NCI-H82 treated with DMSO at 0.1 percent for 48 hours (cell line): ENCODE data around the gene CHRNA9.
"Not testable (repeated sequence)": the region's sequence is repeated elsewhere in the genome, so short reads cannot be mapped to it uniquely, and the experiment has no call there.

ENCODE experiments used
- DNase-seq: peaks from one replicate; lab custom pipeline; 2025; ENCODE audit not compliant: unreplicated experiment; lab: John Stamatoyannopoulos, UW

Gene CHRNA9

DNA sequence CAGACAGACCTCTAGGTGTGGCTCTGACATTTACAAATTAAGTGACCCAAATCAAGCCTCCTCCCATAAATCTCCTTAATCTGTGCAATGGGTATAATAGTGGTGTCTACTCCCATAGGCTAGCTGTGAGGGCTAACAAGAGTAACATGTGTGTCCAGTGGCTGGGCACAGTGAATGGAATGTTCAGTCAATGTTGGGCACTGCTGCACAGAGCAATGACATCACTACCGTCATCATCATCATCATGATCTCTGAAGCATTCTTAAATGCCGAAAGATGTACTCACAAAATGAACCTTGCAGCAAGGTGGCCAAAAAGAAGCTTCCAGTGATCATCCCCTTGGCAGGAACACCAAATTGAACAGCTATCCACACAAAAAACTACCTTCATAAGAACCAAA is 43.5 kb downstream of the CHRNA9 start:
- no peak for DNase-seq

DNA sequence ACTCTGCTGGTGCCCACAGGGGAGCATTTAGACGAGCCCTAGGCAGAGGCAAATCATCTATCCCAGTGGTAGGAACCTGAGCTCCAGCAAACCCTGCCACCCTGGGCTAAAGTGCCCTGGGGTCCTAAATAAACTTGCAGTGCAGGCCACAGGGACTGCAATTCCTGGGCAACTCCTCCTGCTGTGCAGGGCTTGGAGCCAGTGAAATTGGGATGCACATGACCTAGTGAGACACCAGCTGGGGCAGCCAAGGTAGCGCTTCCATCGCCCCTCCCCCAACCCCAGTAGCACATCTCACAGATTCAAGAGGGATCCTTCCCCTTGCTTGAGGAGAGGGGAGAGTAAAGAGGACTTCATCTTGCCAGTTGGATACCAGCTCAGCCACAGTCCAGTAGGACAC is 44.1 kb downstream of the CHRNA9 start:
- DNase-seq = no peak

DNA sequence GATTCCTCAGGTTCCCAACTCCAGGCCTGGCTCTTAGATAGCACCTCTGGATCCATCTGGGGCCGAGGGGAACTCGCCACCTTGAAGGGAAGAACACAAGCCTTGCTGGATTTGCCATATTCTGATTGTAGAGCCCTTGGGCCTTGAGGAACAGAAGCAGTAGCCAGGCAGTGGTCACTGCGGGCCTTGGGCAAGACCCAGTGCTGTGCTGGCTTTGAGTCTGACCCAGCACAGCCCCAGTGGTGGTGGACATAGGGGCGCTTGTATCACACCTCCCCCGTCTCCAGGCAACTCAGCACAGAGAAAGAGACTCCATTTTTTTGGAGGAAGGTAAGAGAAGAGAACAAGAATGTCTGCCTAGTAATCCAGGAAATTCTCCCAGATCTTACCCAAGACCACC is 45.5 kb downstream of the CHRNA9 start:
- no peak for DNase-seq

DNA sequence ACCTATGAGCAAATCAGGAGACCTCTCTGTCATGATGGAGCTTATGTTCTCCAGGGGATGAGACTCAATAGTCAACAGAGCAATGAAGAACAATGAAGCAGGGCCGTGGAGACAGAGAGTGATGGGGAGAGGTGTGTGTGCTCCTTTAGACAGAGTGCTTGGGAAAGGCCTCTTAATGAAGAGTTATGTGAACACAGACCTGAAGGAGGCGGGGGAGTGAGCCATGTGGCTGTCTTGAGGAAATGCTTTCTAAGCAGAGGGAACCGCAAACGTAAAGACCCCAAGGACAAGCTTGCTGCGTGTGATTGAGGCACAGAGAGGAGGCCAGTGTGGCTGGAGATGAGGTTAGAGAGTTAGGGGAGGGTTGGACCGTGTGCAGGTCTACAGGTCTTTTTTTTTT is 53.1 kb downstream of the CHRNA9 start:
- no peak for DNase-seq

DNA sequence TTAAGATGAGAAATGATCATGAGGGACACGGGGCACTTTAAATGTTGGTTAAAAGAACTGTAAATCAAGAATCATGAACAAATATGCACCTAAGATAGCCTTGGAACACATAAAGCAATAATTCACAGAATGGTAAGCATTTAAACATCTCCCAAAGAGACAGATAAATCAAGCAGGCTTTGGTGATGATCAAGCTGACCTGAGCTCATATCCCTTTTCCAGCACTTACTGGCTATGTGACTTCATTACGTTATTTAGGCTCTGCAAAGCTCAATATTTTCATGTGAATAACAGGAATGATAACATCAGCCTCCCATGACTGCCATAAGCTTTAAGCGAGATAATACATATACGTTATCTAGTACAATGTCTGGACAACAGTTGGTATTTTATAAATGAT is 54.9 kb downstream of the CHRNA9 start:
- DNase-seq = no peak

DNA sequence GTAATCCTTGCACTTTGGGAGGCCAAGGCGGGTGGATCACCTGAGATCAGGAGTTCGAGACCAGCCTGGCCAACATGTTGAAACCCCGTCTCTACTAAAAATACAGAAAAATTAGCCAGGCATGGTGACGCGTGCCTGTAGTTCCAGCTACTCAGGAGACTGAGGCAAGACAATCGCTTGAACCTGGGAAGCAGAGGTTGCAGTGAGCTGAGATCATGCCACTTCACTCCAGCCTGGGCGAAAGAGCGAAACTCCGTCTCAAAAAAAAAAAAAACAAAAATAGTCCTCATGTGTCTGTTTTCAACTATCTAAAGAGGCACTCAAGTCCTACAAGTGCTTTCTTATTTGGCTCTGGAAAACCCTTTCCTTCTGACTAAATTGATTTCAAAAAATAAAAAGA is 57.1 kb downstream of the CHRNA9 start:
- not testable (repeated sequence) for DNase-seq

DNA sequence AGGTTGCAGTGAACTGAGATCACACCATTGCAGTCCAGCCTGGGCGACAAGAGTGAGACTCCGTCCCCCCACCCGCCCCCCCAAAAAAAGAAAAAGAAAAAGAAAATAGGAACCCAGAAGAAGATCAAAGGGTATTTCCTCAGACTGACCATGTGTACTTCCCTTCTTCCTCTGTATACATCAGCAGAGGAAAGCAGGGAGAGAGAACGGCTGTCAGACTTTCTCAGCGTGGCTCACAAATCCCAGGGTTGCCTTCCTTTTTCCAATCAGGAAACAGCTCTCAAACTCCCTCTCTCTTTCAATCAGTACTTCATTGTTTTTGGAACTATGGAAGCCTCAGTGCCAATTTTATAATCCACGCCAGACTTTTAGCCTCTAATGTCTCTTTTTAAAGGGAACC is 59.1 kb downstream of the CHRNA9 start:
- DNase-seq = no peak

DNA sequence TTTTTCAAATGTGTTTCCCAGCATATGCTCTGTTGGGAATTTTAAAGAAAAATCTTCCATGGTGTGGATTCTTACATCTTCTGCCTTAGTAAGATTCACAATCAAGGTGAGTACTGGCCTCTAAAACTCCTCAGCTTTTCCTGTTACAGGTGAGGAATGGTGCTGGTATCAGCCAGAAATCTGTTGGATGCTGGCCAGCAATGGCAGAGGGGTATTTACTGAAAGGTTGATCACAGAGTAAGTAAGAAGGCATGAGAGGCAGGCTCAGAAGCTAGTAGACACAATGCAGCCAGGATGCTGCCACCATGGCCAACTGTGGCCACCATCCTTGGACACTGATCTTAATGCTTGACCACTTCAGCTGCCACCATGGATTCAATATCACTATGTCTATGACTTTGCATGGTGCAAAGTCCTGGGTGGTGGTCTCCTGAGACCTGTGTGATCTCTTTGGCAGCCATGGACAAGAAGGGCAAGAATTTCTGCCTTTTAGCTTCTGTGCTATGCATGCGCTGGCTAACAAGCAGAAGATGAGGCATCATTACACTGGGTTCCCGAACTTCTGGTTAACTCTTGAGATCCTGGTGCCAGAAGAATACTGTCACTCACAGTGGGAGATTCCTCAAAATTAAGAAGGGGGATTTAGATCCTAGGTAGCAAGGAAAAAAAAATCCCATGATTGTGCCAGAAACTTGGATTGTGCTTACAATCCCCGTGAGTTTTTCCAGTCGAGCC is 60.2 kb downstream of the CHRNA9 start:
- DNase-seq = no peak

DNA sequence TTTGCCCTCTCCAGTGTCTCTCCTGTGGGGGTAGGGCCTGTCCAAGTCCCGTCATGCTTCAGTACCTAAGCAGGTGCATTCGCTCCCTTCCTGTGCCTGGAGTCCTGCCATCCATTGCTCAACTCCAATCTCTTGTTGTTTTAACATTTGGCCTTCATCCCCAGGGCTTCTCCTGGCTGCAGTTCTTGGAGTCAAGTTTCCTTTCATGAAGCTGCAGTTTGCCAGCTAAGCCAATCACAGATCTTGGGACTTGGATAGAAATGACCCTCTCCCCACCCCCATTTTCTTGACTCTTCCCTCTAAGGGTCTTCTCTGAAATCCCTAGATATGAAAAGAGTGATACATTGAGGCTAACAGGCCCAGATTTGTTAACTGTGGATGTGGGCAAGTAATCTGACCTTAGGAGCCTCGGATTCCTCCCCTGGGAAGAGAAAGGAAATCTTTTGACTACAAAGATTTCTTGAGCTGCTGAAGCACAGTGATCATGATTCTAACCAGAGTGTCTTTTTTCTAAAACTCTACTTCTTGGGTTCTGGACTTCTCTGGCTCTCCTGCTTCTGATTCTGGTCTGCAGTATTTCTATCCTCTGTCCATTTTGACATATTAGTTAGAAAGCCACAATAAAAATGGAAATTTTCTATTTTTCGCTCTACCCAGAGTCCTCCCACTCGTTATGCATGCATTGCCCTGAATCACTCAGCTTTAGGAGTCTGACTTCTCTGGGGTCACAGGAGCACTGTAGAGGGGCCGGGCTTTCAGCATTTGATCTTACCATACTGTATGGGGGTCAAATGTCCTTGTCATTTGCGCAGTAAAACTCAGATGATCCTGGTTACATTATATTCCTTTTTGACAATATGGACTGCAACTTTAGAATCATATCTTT is 61.0 kb downstream of the CHRNA9 start:
- DNase-seq = no peak

DNA sequence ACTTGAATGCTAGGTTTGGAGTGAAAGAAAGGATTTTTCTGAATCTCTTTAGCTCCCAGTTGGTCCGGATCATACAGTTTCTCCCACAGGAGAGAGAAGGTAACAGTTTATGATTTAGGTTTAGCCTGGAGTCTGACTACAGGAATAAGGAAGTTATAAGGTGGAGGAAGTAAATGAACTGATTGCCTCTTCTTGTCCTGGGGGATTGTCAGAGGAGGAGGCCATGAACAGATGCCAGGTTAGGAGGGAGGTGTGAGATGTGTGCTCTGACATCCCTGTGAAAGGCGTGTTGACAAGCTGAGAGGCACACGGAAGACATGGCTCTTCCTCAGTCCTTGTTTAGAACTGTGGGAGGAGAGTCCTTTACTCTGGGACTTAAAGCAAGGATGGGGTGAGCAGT is 64.4 kb downstream of the CHRNA9 start:
- DNase-seq = no peak

DNA sequence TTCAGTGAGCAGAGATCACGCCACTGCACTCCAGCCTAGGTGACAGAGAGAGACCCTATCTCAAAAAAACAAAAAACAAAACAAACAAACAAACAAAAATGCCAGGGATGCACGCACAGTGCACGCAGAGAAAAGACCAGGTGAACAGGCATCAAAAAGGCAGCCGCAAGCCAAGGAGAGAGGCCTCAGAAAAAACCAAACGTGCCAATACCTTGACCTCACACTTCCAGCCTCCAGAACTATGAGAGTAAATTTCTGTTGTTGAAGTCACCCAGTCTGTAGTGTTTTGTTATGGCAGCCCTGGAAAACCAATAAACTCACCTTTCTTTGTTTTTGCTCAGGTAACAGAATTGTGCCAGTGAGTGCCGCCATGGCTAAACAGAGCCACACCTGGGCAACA is 66.0 kb downstream of the CHRNA9 start:
- DNase-seq = no peak

DNA sequence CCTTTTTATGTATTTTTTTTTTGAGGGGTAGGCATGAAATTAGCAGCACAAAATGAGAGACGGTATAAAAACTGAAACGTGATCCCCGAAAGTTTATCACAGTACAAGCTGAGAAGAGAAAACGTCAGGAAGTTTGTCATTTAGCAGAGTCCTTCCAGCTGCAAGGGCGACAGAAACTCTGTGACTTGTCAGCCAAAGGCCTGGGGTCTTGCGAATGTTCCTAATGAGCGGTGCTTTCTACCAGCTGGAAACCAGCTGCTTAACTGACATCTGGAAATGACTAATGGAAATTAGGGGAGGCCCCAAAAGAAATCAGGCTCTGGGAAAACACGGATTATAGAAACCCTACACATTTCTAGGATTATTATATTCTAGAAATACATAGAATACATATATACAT is 66.5 kb downstream of the CHRNA9 start:
- no peak for DNase-seq

DNA sequence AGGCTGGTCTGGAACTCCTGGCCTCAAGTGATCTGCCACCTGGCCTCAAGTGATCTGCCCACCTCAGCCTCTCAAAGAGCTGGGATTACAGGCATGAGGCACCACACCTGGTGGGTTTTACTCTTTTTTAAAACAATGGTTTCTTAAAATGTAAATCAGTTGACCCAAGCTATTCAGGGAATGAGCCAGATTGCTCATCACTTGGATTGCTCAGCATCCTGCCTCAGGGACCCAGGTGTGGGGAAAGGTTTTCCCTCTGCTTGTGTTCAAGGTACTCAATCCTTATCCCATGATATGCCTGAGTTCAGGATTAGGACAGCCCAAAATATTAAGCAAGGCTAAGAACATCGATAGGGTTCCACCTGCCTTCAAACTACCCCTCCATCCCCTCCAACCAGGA is 67.4 kb downstream of the CHRNA9 start:
- DNase-seq = no peak

DNA sequence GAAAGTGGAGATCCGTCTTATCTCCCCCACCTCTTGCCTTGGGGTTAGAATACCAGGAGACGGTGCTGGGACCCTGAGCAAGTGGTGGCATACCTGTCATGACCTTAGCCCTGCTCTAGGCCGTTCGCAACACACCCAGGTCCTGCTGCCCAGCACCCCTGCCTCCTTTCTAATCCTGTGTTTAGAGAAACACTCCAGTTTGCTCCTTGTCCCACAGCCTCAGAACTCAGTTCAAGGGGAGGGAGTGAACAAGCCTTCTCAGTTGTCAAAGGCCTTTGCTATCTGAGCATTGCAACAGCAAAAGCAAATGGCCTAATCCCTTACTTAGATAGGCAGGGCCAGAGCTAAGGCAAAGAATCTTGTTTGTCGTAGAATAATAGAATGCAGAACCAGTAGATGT is 67.9 kb downstream of the CHRNA9 start:
- no peak for DNase-seq
